WERI-Rb-1 (cell line): ENCODE results near the gene SCAMP5.

ENCODE experiments used
- DNase-seq: peaks from one replicate; pipeline ENCODE4 v3.0.0-alpha.2; 2020
- H3K27ac ChIP-seq: fragments of 250-450 bp; sonication (Bioruptor Pico); 2 replicates; pipeline ENCODE4 v1.5.1; 2020; ENCODE audit warnings: mild to moderate bottlenecking, moderate library complexity
- H3K27me3 ChIP-seq: fragments of 250-450 bp; sonication (Bioruptor Pico); 2 replicates; pipeline ENCODE4 v1.5.1; 2021; ENCODE audit warnings: mild to moderate bottlenecking, low read depth, moderate library complexity; ENCODE audit not compliant: insufficient read depth, severe bottlenecking
- H3K36me3 ChIP-seq: fragments of 250-450 bp; sonication (Bioruptor Pico); 2 replicates; pipeline ENCODE4 v1.5.1; 2020; ENCODE audit warnings: mild to moderate bottlenecking, moderate library complexity
- H3K4me3 ChIP-seq: 2 replicates; pipeline ENCODE4 v1.5.1; 2011; ENCODE audit warnings: low read depth, mild to moderate bottlenecking, control low read depth, low read length
- H3K9me3 ChIP-seq: fragments of 250-450 bp; sonication (Bioruptor Pico); 2 replicates; pipeline ENCODE4 v1.5.1; 2021; ENCODE audit warnings: mild to moderate bottlenecking, moderate library complexity; ENCODE audit not compliant: severe bottlenecking
- TF ChIP-seq, protein P1 (sequence below): IDR thresholded peaks from 2 replicates; pipeline ENCODE4 v1.5.1; 2011; ENCODE audit warnings: low read depth, mild to moderate bottlenecking, control low read depth, inconsistent platforms, low read length

The SCAMP5 gene

DNA sequence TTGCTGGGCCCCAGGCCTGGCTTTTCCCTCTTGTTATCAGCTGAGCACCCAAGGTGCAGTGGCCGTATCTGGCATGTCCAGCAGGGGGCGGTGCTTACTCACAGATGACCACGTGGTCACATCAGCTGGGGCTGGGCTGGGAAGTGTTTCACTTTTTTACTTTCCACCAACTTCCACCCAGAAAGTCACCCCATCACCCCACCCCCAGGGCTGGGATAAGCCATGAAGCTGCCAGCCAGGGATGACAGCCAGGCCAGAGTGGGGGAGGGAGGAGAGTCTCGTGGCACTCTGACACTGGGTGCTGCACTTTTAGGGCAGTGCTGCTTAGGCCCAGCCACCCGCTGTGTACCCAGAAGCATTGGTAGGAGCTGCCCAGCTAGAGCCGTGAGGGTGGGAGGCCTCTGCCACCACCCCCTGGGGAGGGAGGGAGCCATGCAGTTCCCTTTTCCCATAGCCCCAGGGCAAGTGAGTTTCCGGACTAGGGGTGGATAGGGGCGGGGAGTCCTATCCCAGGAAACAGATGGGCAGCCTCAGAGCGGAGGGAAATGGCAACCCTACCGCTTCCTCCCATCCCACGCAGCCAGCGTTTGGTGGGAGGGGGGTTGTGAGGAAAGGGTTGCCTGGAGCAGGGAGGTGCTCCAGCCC is 34.1 kb downstream of the SCAMP5 start:
- Histone ChIP-seq H3K27me3 (no peaks in the 10 kb centered on the region), H3K4me3 (peak overlapping the region; percentile 21), H3K36me3 (peaks cover 3% of the 10 kb centered on the region), H3K9me3 (no peaks in the 10 kb centered on the region), H3K27ac (peak overlapping the region; percentile 74)
- DNase-seq = peak; percentile 89
- TF ChIP-seq, protein P1, sequence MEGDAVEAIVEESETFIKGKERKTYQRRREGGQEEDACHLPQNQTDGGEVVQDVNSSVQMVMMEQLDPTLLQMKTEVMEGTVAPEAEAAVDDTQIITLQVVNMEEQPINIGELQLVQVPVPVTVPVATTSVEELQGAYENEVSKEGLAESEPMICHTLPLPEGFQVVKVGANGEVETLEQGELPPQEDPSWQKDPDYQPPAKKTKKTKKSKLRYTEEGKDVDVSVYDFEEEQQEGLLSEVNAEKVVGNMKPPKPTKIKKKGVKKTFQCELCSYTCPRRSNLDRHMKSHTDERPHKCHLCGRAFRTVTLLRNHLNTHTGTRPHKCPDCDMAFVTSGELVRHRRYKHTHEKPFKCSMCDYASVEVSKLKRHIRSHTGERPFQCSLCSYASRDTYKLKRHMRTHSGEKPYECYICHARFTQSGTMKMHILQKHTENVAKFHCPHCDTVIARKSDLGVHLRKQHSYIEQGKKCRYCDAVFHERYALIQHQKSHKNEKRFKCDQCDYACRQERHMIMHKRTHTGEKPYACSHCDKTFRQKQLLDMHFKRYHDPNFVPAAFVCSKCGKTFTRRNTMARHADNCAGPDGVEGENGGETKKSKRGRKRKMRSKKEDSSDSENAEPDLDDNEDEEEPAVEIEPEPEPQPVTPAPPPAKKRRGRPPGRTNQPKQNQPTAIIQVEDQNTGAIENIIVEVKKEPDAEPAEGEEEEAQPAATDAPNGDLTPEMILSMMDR = peak; percentile 87

DNA sequence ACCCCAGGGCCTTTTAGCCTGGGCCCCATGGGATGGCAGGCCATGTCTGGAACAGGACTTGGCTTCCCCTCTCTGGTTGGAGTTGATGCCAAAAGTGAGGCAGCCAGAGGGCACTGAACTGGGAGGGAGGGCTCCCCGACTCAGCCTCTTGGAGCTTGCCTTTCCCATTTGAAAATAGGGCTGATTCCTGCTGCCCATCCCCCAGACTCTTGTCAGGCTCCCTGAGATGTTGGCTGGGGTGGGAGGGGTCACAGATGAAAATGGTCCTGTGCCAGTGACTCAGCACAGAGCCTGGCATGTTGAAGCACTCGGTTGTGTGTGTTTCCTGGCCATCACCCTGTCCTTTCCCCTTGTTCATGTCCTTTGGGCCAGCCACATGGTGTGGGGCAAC is 34.7 kb downstream of the SCAMP5 start:
- no peaks in the 10 kb centered on the region for H3K27me3 ChIP-seq
- peaks cover 3% of the 10 kb centered on the region for H3K36me3 ChIP-seq
- H3K4me3 ChIP-seq = no peak overlapping the region
- no peak for DNase-seq
- H3K27ac ChIP-seq = peak overlapping the region; percentile 74
- TF ChIP-seq, protein P1 = no peak
- H3K9me3 ChIP-seq = no peaks in the 10 kb centered on the region

DNA sequence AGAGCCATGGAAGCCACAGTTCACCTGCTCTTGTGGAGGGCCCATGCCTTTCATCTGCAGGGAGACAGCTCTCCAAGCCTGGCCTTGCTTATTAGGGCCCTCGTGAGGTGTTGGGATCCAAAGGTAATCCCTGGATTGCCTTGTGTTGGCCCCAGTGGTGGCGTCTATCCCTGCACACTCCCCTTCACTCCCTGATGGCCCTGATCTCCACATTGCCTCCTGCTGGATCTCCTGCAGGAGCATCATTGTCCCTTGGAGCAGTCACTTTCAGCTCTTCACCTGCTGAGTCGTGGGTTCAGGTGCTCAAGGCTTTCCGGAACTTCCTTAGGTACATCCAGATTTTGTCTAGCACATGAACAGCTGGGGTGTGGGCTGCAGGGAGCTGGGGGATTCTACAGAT is 35.1 kb downstream of the SCAMP5 start:
- DNase-seq = peak; percentile 60
- peaks cover 3% of the 10 kb centered on the region for H3K36me3 ChIP-seq
- TF ChIP-seq, protein P1 = peak; percentile 72
- H3K4me3 ChIP-seq = no peak overlapping the region
- no peaks in the 10 kb centered on the region for H3K9me3 ChIP-seq
- H3K27me3 ChIP-seq = no peaks in the 10 kb centered on the region
- peak overlapping the region; percentile 74 for H3K27ac ChIP-seq

DNA sequence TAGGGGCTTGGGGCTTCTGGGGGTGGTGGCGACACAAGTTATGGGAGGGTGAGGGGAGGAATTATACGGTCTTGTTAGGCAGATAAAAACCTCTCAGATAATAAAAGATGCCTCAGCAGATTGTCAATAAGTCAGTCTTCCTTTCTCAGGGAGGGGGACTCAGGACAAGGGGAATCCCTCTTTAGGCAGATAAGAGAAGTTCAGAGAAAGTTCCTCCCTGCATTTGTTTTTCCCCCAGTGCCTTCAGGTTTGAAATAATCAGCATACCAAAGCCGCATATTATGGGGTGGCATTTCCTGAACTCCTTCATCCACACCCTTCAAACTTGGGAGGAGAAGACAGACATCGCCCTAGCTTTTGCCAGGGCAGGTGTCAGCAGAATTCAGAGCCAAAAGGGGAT is 36.5 kb downstream of the SCAMP5 start:
- Histone ChIP-seq H3K27ac (no peak overlapping the region), H3K36me3 (peaks cover 3% of the 10 kb centered on the region), H3K4me3 (no peak overlapping the region), H3K9me3 (no peaks in the 10 kb centered on the region), H3K27me3 (no peaks in the 10 kb centered on the region)
- TF ChIP-seq, protein P1 = no peak
- DNase-seq = no peak

DNA sequence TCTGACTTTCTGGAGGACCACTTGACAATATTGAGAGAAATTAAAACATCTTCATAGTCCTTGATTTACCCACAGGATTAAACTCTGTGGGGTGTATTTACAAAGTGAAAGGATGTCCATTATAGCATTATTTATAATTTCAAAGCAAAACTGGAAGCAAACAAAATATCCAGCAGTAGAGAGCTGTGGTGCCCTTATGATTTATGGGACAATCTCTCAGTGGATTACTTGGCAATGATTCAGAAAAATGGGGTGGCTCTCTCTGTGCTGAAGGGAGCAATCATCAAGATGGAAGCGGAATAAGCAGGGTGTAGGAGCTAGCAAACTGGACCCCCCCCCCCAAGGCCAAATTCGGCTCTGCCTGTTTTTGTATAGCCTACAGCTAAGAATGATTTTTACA is 37.0 kb downstream of the SCAMP5 start:
- no peaks in the 10 kb centered on the region for H3K9me3 ChIP-seq
- peaks cover 3% of the 10 kb centered on the region for H3K36me3 ChIP-seq
- H3K27ac ChIP-seq = no peak overlapping the region
- no peak for DNase-seq
- H3K4me3 ChIP-seq = no peak overlapping the region
- TF ChIP-seq, protein P1 = no peak
- H3K27me3 ChIP-seq = no peaks in the 10 kb centered on the region

DNA sequence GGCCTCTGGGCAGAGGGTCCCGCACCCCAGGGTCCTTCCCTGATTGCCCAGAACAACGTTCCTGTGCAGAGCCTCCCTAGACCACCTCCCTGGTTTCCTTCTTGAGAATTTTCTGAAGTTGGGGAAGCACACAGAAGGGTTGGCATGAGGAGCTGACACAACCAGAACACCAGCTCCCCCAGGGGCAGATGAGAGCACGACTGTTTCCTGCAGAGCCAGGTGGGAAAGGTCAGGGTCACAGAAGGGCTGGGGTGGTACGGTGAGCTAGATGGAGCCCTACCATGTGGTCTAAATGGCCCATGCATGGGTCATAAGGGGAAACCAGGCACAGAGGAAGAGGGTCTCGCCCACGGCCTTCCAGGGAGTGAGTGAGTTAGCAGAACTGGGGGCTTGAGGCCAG is 38.4 kb downstream of the SCAMP5 start:
- no peak overlapping the region for H3K4me3 ChIP-seq
- no peaks in the 10 kb centered on the region for H3K9me3 ChIP-seq
- TF ChIP-seq, protein P1 = peak; percentile 33; the same call in 1 of the 2 replicates

More for the DNA sequence above, 38.4 kb downstream of the SCAMP5 start:
- peaks cover 3% of the 10 kb centered on the region; the same call in 1 of the 2 replicates for H3K36me3 ChIP-seq
- no peaks in the 10 kb centered on the region for H3K27me3 ChIP-seq
- no peak overlapping the region for H3K27ac ChIP-seq
- no peak for DNase-seq
